Measurements from ENCODE around the gene LSMEM2. TPM values are rescaled to one million over a fixed set of nuclear protein-coding genes. Genes with fewer than 3 reads are reported as not detected.
A peak's percentile ranks its signal among the peaks of the same experiment; 100 is the strongest.

LSMEM2 gene
- polyA plus RNA-seq, 1 donor (not counting 4 experiments of a cell fraction or from before 2014, with no cell fraction given): not detected

GRCh38 chr3:50290161-50290641 is 11.3 kb downstream of the LSMEM2 start:
- Histone ChIP-seq H2AFZ (ENCODE audit: control insufficient read depth, low read length) (no peak overlapping the region), H3K9me1 (ENCODE audit: control insufficient read depth, extremely low read depth, insufficient read depth, low read length) (no peaks in the 10 kb centered on the region), H3K27me3 (ENCODE audit: control insufficient read depth, extremely low read depth, insufficient read depth, low read length) (no peaks in the 10 kb centered on the region), H3K9me3 (ENCODE audit: control insufficient read depth, low read depth, low read length) (no peaks in the 10 kb centered on the region), H3K4me3 (ENCODE audit: control insufficient read depth in 2 of 3, extremely low read depth in 1 of 3, insufficient read depth in 2 of 3, low read depth in 1 of 3, low read length in 3 of 3) (peak overlapping the region in 1 of 3 experiments; percentile 44), H4K20me1 (ENCODE audit: control insufficient read depth, extremely low read depth, insufficient read depth, low read length) (no peaks in the 10 kb centered on the region), H3K36me3 (ENCODE audit: control insufficient read depth in 2 of 2, extremely low read depth in 1 of 2, insufficient read depth in 2 of 2, low read length in 2 of 2) (peaks cover 42% of the 10 kb centered on the region in 2 experiments), H3K9ac (ENCODE audit: control insufficient read depth, extremely low read depth, insufficient read depth, low read length) (no peak overlapping the region), H3K79me2 (ENCODE audit: control insufficient read depth, insufficient read depth, low read length) (peaks cover 29% of the 10 kb centered on the region), H3K27ac (ENCODE audit: control insufficient read depth, insufficient read depth, low read length) (no peak overlapping the region), H3K4me2 (ENCODE audit: control insufficient read depth, extremely low read depth, insufficient read depth, low read depth, low read length) (no peak overlapping the region), H3K4me1 (ENCODE audit: control insufficient read depth, extremely low read depth, insufficient read depth, low read length) (peaks cover 12% of the 10 kb centered on the region)
- no peak for TF ChIP-seq CTCF (optimal IDR thresholded peaks at IDR 0.05 in 1 of 3, IDR thresholded peaks at IDR 0.05 in 1 of 3, conservative IDR thresholded peaks at IDR 0.05 in 1 of 3; ENCODE audit: extremely low read depth in 1 of 3, insufficient read depth in 2 of 3, low read length in 3 of 3)
- TF ChIP-seq EZH2 (IDR thresholded peaks at IDR 0.05; ENCODE audit: low read length): no peak
- DNase-seq (ENCODE audit: low read depth, low spot score) (no peak), FAIRE-seq (no peak)
- dilution Hi-C loops (cut with MboI; ENCODE audit: extremely low pct_ligation_motif_present, low sequenced_read_pairs): no loop called here

- peak; percentile 86 for FAIRE-seq
- peaks cover 29 to 37% of the 10 kb centered on the region in 2 experiments for H3K36me3 ChIP-seq (ENCODE audit: control insufficient read depth in 2 of 2, extremely low read depth in 1 of 2, insufficient read depth in 2 of 2, low read length in 2 of 2)
- peak within 1 kb of the TSS; percentile 79 to 98 (median 82) for H3K4me3 ChIP-seq (ENCODE audit: control insufficient read depth in 2 of 3, extremely low read depth in 1 of 3, insufficient read depth in 2 of 3, low read depth in 1 of 3, low read length in 3 of 3)
- peaks cover 12% of the 10 kb centered on the region for H3K4me1 ChIP-seq (ENCODE audit: control insufficient read depth, extremely low read depth, insufficient read depth, low read length)
- H3K9me3 ChIP-seq (ENCODE audit: control insufficient read depth, low read depth, low read length): no peaks in the 10 kb centered on the region
- dilution Hi-C loops (cut with MboI; ENCODE audit: extremely low pct_ligation_motif_present, low sequenced_read_pairs): no loop called here
- peak within 1 kb of the TSS; percentile 99 for H3K9ac ChIP-seq (ENCODE audit: control insufficient read depth, extremely low read depth, insufficient read depth, low read length)
- H3K9me1 ChIP-seq (ENCODE audit: control insufficient read depth, extremely low read depth, insufficient read depth, low read length): no peaks in the 10 kb centered on the region
- no peak for DNase-seq (ENCODE audit: low read depth, low spot score)
- TF ChIP-seq CTCF (optimal IDR thresholded peaks at IDR 0.05 in 1 of 3, IDR thresholded peaks at IDR 0.05 in 1 of 3, conservative IDR thresholded peaks at IDR 0.05 in 1 of 3; ENCODE audit: extremely low read depth in 1 of 3, insufficient read depth in 2 of 3, low read length in 3 of 3) (no peak), EZH2 (IDR thresholded peaks at IDR 0.05; ENCODE audit: low read length) (no peak)
- H3K79me2 ChIP-seq (ENCODE audit: control insufficient read depth, insufficient read depth, low read length): peaks cover 29% of the 10 kb centered on the region
- peak within 1 kb of the TSS; percentile 94 for H3K4me2 ChIP-seq (ENCODE audit: control insufficient read depth, extremely low read depth, insufficient read depth, low read depth, low read length)
- peak within 1 kb of the TSS; percentile 95 for H3K27ac ChIP-seq (ENCODE audit: control insufficient read depth, insufficient read depth, low read length)
- no peaks in the 10 kb centered on the region for H4K20me1 ChIP-seq (ENCODE audit: control insufficient read depth, extremely low read depth, insufficient read depth, low read length)
- H2AFZ ChIP-seq (ENCODE audit: control insufficient read depth, low read length): peak within 1 kb of the TSS; percentile 89
- no peaks in the 10 kb centered on the region for H3K27me3 ChIP-seq (ENCODE audit: control insufficient read depth, extremely low read depth, insufficient read depth, low read length)
These were observed 13.5 kb downstream of the LSMEM2 start, which contains the start of gene IFRD2 for GRCh38 chr3:50292159-50293078. IFRD2 (minus strand) TSS chr3:50292429; CDS start chr3:50292274, 155 bp downstream.

Data from keratinocyte (primary cell).